Anterior cingulate cortex (tissue), 58 donors: ENCODE results near the gene GRIA1.

Source experiments
- DNase-seq, 58 donors: peaks; one replicate each; lab custom pipeline; 2025; lab: John Stamatoyannopoulos, UW

Gene GRIA1

DNA sequence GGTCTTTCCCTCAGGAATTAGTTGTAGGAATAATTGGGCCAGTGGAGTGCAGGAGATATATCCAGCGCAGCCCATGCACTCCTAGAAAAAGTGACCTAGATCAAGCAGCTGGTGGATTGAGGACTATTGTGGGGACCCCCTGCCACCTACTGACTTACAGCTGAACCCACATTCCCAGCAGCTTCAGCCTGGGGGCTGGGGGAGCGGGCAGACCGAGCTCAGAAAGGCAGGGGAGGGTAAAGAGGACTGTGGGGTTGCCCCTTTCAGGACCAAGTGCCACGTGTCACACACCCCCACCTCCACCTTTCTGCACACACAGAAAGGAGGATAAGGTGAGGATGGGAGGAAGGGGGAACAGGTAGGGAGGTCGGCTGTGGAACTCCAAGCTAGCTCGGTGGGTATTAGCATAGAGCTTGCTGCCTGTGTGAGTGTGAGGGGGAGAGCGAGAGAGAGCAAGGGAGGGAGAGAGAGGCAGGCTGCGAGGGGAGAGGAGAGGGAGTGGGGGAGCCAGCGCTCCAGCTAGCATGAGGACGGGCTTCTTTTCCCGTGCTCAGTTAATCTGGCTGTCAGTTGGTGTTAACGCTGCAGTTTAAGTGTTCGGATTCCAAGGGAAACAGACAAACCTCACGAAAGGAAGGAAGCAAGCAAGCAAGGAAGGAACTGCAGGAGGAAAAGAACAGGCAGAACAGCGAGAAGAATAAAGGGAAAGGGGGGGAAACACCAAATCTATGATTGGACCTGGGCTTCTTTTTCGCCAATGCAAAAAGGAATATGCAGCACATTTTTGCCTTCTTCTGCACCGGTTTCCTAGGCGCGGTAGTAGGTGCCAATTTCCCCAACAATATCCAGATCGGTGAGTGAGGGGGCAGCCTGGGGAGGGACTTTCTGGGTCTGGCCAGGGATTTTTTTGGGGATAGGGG is at the start of gene GRIA1:
GRIA1 (plus strand) TSS at position 553 of the 920 bp plus-strand sequence.
- DNase-seq: peak in 38 of 58 donors; percentile 4 to 80 (median 38)

DNA sequence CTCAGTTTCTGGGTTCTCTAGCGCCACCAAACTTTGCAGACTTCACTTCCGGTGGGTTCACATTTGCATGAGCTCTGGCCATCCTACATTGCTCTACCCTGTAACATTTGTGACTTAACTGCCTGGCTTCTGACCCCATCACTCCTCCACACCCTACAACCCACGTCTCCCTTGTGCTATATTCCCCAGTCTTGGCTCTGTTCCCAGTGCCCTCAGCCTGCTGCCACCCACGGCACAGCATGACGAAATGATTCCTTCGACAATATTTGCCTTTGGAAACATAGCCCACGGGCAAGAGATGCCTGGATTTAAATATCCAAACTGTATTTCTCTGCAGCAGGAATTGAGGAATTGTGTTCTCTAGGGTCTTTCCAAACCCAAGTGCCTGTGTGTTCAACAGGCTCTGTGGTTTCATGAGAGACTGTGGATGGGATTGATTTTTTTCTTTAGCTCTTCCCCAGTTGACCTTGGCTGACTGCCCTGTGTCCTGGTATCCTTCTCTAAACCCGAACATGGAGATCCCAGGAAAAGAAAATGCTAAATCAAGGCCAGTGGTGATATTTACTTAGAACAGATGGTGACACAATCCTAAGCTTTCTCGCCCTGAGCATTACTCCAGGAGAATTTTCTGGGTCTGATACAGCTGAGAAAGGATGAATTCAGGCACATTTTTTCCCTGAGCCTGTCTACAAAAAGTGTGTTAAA is 44.4 kb upstream of the GRIA1 start:
- peak in 4 of 58 donors; percentile 2 to 25 (median 4) for DNase-seq

DNA sequence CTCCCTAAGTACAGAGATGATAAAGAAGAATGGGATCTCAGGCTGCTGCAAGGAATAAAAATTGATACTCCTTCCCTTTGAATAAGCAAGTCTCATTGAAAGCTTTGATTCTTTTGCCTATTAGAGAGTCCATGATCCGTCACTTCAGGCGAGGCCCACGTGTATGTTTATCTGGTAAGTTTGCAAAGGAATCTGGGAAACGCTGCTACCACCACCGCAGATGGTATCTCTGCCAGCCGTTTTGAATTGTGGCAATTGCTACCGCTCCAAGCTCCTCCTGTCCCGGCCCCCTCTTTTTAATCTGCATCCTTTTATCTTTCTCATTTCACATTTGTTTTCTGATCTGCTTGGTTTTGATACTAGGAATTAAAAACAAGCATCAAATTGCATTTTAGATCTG is 42.9 kb upstream of the GRIA1 start:
- peak in 20 of 58 donors; percentile 3 to 56 (median 17) for DNase-seq

DNA sequence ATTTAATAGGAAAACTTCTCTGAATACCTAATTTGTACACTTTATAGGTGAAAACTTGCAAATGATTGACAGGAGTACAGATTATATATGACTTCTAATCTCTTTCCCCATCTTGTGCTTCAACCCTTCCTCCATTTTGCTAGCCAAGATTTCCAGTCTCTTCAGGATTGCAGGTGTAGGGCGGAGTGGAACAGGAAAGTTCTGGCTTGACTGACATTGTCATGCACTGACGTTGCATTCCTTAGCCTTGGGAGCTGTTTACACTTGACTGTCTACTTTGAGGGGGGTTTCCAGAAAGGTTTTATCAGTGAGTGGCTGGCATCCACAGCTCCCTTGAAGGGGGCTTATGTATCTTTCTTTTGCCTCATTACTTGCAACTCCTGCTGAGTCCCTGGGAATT is 34.1 kb upstream of the GRIA1 start:
- DNase-seq: no peak

DNA sequence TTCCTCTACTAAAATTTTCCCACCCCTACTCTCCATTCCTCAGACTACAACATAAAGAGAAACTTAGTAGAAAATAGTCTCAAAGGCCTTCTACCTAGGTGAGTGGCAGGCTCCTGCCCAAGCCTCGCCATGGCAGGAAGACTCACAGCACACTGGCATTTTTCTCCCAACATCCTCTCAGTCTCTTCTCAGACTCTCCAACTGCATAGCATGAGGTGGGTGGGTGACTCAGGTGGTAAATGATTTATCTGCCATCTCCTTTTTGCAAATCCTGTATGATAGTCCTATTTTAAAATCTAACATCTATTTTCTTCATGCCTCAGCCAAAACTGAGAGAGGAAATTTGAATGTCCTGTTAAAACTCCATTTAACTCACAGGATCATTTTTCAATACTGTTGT is 33.5 kb upstream of the GRIA1 start:
- no peak for DNase-seq

DNA sequence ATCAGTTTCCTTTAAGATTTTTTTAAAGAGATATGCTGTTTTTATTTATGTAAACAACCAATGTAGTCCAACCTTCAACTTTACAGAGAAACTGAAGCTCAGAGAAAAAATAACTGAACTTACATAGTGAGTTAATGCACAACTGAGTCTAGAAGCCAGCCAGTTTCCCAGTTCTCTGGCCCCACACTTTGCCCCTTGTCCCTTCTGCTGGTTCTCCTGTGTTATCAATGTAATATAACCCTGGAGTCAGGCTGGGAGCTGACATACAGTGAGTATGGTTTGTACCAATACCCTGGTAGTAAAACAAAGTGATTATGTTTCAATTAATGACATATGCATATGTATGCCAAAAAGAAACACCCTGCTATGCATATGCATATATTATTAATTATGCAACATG is 32.2 kb upstream of the GRIA1 start:
- no peak for DNase-seq

DNA sequence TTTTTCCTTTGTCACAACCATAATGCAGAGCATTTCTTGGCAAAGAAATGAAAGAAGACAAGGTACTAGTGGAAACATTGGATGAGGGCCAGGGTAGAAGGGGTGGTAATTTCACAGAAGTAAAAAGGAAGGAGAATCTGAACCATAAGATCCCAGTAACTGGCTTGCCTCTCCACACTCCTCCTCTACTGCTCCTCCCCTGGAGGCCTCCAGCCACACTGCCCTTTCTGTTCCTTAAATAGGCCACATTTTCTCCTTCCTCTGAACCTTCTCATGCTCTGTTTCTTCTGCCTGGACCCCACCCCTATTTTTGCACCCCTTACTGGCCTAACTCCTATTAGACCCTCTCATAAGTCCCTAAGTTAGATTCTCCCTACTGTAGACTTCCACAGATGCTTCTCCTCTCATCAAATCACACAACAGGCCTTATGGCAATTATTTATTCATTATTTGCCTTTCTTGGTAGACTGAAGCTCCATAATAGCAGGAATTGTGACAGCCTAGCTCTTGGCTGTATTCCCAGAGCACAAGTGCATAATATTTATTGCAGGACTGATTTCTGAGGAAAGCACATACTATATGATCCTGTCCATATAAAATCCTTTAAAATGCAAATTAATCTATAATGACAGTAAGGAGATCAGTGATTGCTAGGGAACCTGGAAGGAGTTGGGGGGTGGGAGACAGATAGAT is 31.3 kb upstream of the GRIA1 start:
- no peak for DNase-seq

DNA sequence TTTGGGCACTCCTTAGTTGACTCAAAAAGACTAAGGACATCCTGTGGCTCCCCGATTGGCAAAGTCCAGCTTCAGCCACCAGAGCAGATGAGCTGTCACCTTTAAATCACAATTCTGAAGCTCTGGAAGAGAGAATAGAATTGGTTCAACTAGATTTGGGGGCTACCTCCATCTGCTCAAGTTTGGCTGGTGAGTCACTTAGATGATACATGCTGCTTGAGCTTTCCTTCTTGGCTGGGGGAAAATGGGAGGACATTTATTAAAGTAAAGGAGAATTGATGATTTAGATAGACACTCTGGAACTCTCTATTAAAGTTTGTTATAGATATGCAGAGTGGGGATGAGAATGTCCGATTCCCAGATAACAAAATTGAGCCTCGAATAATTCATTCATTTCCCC is 30.0 kb upstream of the GRIA1 start:
- DNase-seq: no peak

DNA sequence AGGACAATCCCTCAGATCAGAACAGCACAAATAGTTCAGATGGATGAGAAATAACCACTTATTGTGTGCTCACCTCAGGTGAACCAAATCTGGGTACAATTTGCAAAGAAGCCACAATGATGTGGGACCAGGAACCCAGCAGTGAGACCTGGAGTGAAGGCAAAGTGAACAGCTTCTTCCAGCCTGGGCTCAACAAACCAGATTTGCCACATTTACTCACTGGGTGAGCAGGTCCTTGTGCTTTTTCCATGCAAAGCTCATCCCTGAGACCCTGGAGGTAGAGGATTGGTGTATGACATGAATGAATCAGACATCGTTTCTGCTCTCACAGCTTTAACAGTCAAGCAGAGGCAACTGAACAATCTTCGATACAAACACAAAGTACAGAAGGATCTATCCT is 29.1 kb upstream of the GRIA1 start:
- DNase-seq: no peak

DNA sequence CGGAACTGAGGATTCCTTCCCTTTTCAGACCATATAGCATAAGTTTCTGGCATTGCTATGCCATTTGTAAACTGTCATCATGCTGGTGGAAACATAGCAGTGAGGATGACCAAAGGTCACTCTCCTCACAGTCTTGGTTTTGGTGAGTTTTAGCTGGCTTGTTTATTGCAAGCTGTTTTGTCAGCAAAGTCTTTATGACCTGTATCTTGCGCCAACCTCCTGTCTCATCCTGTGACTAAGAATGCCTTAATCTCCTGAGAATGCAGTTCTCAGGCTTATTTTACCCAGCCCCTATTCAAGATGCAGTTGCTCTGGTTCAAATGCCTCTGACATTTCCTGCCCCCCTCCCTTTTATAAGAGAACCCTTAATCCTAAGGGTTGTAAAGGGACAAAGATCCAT is 26.7 kb upstream of the GRIA1 start:
- DNase-seq: no peak

DNA sequence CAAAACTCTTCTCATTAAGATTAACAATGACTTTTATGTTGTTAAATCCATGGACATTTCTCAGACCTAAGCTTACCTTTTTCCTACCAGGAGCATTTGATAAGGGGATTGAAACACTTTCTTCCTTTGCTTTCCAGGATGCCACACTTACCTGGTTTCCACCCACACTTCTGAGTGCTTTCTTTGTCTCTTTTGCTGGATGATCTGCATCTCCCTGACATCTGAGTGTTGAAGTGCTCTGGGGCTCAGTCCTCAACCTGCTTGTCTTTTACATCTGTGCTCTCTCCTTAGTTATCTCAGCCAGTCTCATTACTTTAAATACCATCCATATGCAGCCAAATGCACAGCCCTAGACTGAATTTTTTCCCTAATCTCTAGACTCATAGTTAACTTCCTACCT is 22.9 kb upstream of the GRIA1 start:
- DNase-seq: no peak

DNA sequence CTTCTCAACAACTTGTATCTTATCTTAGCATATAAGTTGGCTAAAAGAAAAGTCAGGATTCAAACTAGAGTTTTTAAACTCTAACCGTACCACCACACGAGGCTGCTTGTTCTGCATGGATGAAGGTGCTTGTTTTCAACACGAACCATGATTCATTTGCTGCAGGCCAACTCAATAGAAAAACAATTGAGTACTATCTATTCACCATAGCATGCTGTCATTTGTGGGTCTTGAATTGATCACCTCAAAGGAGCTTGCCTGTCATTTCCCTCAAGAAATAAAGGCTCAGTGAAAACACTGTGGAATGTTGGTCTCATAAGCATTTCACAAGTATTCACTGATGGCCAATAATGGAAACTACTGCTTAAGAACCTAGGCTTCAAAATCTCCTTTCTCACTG is 21.0 kb upstream of the GRIA1 start:
- no peak for DNase-seq

DNA sequence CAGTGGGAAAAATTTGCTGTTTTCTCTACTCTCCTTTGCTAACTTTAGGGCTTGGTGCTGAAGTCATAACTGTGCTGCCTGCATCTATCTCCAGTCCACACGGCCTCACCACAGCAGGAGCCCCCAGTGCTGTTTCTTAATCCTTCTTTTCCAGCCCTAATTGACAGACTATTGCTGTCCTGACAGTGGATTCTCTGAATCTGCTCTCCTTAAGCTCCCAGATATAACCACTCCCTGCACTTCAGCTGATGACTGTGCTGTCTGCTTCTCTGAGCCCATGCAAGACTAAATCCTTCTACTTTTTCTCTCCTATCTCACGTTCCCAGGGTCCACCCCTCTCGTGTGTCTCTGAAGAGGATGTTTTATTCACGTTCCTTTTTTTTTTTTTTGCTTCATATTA is 19.7 kb upstream of the GRIA1 start:
- no peak for DNase-seq

DNA sequence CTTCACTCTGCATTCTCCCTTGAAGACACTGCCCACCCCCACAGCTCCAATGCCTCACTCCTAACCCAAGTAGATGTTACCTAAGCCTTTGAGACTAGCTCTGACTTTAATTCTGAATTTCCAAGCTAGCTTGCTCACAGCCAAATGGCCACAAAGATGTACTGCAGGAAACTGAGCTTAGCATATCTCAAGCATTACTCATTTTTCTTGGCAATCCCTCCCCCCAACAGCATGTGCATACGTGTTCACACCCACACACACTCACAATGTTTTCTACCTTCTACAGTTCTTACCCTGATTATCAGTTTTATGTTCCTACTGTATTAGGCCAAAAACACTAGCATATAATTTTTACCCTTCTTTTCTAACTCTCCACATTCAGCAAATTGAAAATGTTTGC is 13.7 kb upstream of the GRIA1 start:
- no peak for DNase-seq

DNA sequence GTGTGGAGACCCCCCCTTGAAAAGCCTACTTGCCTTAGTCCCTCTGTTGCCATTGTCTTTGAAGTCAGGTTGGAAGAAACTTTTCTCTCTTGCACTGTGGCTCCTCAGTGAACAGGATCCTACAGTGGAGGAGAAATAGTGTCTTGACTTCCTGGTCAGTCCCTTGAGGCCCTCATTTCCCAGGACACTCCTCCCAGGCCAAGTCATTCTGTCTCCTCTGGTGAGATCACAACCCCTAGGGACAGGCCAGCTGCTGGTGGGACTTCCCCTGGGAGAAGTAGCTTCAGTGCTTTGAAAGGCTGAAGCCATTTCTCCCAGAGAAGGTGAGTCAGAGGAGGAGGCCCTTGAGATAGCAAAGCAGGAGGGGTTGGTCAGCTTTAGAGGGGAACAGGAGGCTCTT is 10.1 kb upstream of the GRIA1 start:
- DNase-seq: no peak

DNA sequence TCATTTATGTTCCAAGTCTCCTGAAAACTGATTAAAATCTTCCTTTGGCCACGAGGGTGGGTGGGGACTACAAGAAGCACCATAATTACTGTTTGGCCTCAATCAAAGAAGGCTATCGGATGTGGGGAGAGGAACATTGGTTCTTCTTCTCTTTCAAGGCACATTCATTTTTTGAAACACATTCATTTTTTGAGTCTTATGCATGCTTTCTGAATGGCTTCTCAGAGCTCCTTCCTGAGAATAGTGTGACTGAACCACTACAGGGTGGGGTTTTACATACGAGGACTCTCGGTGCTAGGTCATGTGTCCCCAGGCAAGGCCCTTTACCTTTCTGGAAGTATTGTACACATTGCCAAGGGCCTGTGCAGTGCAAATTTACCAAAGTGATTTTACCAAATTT is 7.0 kb upstream of the GRIA1 start:
- no peak for DNase-seq

DNA sequence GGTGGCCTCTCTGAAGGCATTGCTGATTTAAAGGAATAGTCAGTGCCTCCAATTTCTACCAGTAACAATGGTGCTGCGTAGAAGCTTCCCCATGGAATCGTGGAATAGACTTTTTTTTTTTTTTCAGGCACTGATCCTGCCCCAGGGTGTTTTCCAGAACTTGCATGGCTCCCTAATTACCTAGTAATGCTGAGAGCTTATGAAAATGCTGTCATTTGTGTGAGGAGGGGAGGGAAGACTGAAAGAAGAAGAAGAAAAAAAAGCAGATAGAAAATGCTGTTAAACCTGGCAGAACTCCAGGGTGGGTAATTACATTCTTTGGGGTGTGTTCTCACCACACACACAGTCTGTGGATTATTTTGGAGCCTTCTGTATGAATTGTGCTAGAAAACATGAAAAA is 4.8 kb upstream of the GRIA1 start:
- DNase-seq: no peak

DNA sequence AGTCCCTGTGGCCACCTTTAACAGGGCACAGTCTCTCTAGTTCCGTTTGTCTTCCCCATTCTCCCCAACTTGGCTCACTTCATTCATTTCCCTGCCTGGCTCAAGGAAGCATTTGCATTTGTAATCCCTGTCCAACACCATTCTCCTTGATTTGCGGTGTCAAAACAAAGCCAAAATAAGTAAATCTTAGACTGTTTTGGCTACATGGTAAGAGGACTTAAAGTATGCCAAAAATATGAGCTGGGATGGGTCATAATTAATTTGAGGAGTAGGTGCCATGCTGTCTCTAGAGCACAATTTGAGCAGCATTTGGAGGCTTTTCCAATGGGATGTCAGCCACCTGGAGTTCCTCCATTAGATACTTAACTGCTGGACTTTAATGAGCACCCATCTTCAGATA is 3.7 kb upstream of the GRIA1 start:
- no peak for DNase-seq

DNA sequence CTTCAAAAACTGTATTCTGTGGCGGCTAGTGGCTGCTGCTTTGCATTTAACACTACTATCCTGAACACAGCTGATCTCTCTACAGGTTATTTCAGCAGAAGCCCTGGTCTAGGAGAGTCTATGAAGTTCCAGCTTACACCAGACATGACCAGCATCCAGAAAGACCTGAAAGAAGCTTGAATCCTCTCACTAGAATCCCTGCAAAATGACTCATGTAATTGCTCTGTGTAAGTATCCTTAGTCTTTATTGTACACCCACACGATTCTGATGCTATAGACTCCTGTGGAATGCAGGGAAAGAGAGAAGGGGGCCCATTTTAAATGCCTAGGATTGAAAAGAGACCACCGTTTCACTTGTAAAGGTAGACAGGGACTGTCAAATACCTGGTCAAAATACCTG is 859 bp upstream of the GRIA1 start:
- peak in 2 of 58 donors; percentile 17 to 18 for DNase-seq

DNA sequence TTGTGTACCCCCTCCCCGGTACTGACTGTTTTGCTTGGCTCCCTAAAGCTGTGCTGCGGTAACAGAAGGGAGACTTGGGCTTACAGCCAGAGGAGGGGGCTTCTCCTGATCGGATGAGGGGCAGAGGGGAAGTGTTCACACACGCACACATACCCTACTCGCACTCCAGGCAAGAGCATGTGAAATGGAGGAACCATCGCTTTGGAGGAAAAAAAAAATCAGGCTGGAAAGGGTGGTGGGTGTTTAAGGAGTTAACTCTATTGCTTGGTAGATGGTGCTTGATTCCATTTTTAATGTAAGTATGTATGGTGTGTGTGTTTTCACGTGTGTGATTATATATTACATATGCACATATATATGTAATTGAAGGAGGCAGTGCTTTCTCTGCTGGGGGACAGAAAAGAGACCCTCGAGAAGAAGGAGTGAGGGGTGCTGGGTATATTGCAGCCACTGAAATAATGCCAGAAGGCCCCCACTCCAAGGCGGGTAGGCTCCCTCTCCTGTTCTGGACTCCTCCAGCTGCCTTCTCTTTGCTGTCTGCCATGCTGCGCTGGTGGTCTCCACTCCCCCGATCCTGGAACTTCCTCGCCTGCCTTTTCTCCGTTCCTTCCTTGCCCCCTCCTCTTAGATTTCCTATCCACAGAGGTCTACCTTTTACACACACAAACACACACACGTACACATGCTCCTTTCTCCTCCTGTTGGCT is 721 bp downstream of the GRIA1 start:
- DNase-seq: no peak

DNA sequence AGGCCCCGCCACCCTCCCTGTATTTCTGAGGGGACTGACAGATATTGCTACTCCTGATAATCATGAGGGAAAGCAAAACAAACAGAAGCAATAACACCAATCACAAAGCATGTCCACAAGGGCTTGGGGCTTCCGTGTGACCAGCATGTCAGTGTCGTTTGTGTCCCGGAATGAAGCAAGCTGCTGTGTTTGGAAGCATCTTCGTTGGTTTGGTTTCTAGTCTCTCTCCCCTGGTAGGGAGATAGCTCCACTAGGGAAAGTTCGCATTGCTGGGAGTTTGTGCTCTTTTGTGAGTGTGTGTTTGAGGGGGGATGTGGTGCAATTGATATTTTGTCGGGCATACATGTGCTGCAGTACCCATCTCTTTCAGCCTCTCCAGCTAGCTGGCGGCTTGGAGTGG is 1.4 kb downstream of the GRIA1 start:
- peak in 1 of 58 donors; percentile 11 for DNase-seq
